ENCODE data around the gene EHHADH. TPM values are rescaled to one million over a fixed set of nuclear protein-coding genes. Genes with fewer than 3 reads are reported as not detected.

The EHHADH gene
- total and polyA plus RNA-seq, 2 of the 13 experiments (the other 11 are each of a cell fraction or from before 2014, with no cell fraction given) = 14.5 to 38.9 TPM

- H3K4me2 ChIP-seq (ENCODE audit: low read depth, low read length) = peak overlapping the region; percentile 54
- H3K36me3 ChIP-seq (replicated peaks in 1 of 2; ENCODE audit: control insufficient read depth in 1 of 2, insufficient read depth in 2 of 2, low read length in 2 of 2) = peaks cover 3 to 12% of the 10 kb centered on the region in 2 experiments; a peak in 4 of 5 replicates
- ATAC-seq (no peak), FAIRE-seq (no peak), DNase-seq (ENCODE audit: low spot score) (no peak)
- H3K9me3 ChIP-seq (ENCODE audit: low read length) = no peaks in the 10 kb centered on the region
- H3K4me1 ChIP-seq (ENCODE audit: insufficient read depth, low read length) = peaks cover 51% of the 10 kb centered on the region
- no peak for TF ChIP-seq PITX1 (CRISPR knock-in tag; IDR thresholded peaks at IDR 0.05)
- TF ChIP-seq PHF8 (CRISPR knock-in tag; IDR thresholded peaks at IDR 0.05) = no peak
- no peak for TF ChIP-seq GZF1 (CRISPR knock-in tag; IDR thresholded peaks at IDR 0.05)
- no peak for TF ChIP-seq RFX5 (IDR thresholded peaks at IDR 0.05; ENCODE audit: low read depth, low read length)
- no peak for TF ChIP-seq ZNF792 (CRISPR knock-in tag; IDR thresholded peaks at IDR 0.05)
- TF ChIP-seq JUND (CRISPR knock-in tag; IDR thresholded peaks at IDR 0.05) = no peak
- TF ChIP-seq, protein P1, sequence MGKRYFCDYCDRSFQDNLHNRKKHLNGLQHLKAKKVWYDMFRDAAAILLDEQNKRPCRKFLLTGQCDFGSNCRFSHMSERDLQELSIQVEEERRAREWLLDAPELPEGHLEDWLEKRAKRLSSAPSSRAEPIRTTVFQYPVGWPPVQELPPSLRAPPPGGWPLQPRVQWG (CRISPR knock-in tag; IDR thresholded peaks at IDR 0.05; ENCODE audit: borderline replicate concordance, low read depth) = no peak
- TF ChIP-seq, protein P2, sequence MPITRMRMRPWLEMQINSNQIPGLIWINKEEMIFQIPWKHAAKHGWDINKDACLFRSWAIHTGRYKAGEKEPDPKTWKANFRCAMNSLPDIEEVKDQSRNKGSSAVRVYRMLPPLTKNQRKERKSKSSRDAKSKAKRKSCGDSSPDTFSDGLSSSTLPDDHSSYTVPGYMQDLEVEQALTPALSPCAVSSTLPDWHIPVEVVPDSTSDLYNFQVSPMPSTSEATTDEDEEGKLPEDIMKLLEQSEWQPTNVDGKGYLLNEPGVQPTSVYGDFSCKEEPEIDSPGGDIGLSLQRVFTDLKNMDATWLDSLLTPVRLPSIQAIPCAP (CRISPR knock-in tag; IDR thresholded peaks at IDR 0.05; ENCODE audit: low read depth) = no peak
- no peak for TF ChIP-seq ZNF124 (CRISPR knock-in tag; IDR thresholded peaks at IDR 0.05)
- no peak for TF ChIP-seq KLF6 (CRISPR knock-in tag; IDR thresholded peaks at IDR 0.05)
- TF ChIP-seq, protein P3, sequence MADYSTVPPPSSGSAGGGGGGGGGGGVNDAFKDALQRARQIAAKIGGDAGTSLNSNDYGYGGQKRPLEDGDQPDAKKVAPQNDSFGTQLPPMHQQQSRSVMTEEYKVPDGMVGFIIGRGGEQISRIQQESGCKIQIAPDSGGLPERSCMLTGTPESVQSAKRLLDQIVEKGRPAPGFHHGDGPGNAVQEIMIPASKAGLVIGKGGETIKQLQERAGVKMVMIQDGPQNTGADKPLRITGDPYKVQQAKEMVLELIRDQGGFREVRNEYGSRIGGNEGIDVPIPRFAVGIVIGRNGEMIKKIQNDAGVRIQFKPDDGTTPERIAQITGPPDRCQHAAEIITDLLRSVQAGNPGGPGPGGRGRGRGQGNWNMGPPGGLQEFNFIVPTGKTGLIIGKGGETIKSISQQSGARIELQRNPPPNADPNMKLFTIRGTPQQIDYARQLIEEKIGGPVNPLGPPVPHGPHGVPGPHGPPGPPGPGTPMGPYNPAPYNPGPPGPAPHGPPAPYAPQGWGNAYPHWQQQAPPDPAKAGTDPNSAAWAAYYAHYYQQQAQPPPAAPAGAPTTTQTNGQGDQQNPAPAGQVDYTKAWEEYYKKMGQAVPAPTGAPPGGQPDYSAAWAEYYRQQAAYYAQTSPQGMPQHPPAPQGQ (CRISPR knock-in tag; IDR thresholded peaks at IDR 0.05; ENCODE audit: borderline replicate concordance) = no peak
- TF ChIP-seq ZNF12 (CRISPR knock-in tag; IDR thresholded peaks at IDR 0.05) = no peak
- TF ChIP-seq TAF1 (CRISPR knock-in tag; IDR thresholded peaks at IDR 0.05) = no peak
- no peak for TF ChIP-seq ZNF747 (CRISPR knock-in tag; IDR thresholded peaks at IDR 0.05; ENCODE audit: borderline replicate concordance)
- TF ChIP-seq GABPB1 (CRISPR knock-in tag; IDR thresholded peaks at IDR 0.05) = no peak
- TF ChIP-seq, protein P4, sequence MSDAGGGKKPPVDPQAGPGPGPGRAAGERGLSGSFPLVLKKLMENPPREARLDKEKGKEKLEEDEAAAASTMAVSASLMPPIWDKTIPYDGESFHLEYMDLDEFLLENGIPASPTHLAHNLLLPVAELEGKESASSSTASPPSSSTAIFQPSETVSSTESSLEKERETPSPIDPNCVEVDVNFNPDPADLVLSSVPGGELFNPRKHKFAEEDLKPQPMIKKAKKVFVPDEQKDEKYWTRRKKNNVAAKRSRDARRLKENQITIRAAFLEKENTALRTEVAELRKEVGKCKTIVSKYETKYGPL (CRISPR knock-in tag; IDR thresholded peaks at IDR 0.05) = no peak
- no peak for TF ChIP-seq ZNF282 (IDR thresholded peaks at IDR 0.05; ENCODE audit: partially characterized antibody)
- H3K27ac ChIP-seq (ENCODE audit: extremely low read length, insufficient read depth, low read length) = peak overlapping the region; percentile 68
- in situ Hi-C loops (cut with HindIII; ENCODE audit: extremely low pct_ligation_motif_present, low pct_unique_long_range_greater_than_20kb) (no loop called here), intact Hi-C loops (cut with micrococcal nuclease; ENCODE audit: unreplicated experiment) (no loop called here)
- peak overlapping the region in 2 of 3 experiments; percentile 27 to 33; a peak in 2 of 6 replicates for H3K4me3 ChIP-seq (replicated peaks in 1 of 3; ENCODE audit: insufficient read depth in 1 of 3, low read depth in 2 of 3, low read length in 3 of 3)
- peak overlapping the region; percentile 3; the same call in 1 of the 2 replicates for H3K9ac ChIP-seq (ENCODE audit: insufficient read depth, low read depth, low read length)
- peaks cover 30% of the 10 kb centered on the region for H3K79me2 ChIP-seq (ENCODE audit: insufficient read depth, low read length)
- POLR2A ChIA-PET = interaction anchor here (1.0 to 1.2 kb wide), 2 partner anchors 13 to 59 kb away, joined by 3 read pairs; no protein-coding TSS in a partner anchor
- no peaks in the 10 kb centered on the region for H4K20me1 ChIP-seq (ENCODE audit: insufficient read depth, low read length)
- no peak overlapping the region for H2AFZ ChIP-seq (ENCODE audit: low read length)
- no TSS peak for BruUV-seq (replicated peaks)
- peaks cover 0 to 2% of the 10 kb centered on the region in 2 experiments; a peak in 2 of 5 replicates for H3K27me3 ChIP-seq (ENCODE audit: control insufficient read depth in 1 of 2, insufficient read depth in 2 of 2, low read length in 2 of 2)
- CTCF ChIA-PET (ENCODE audit: low intra/inter-chr PET ratio, low total read pairs) = no interaction called here
Observed at GRCh38 chr3:185250247-185250646, 3.6 kb downstream of the EHHADH start.
